Astrocyte of the cerebellum (primary cell): ENCODE measurements around the gene CDC123.
A peak's percentile ranks its signal among the peaks of the same experiment; 100 is the strongest.

Experiments used
- DNase-seq: peaks from one replicate; pipeline ENCODE4 v3.0.0-alpha.2; 2011; ENCODE audit warnings: low read depth
- H3K4me3 ChIP-seq: 2 replicates; pipeline ENCODE4 v1.5.1; 2011; ENCODE audit warnings: mild to moderate bottlenecking, low read depth, low read length, moderate library complexity
- CTCF ChIP-seq: IDR thresholded peaks from 2 replicates; pipeline ENCODE4 v1.5.1; 2012; ENCODE audit warnings: low read length, low read depth, moderate library complexity, mild to moderate bottlenecking; ENCODE audit errors: missing control alignments
- in situ Hi-C: cut with HindIII; loops from 2 replicates; pipeline ENCODE4 v1.10.0; 2017; ENCODE audit warnings: low sequenced_read_pairs

The CDC123 gene

GRCh38 chr10:12251581-12251980 lies 55.6 kb downstream of the CDC123 start:
- no peak overlapping the region for H3K4me3 ChIP-seq
- no peak for TF ChIP-seq CTCF
- in situ Hi-C loops, result no loop called here
- DNase-seq, result no peak

- DNase-seq, result peak; percentile 6
- H3K4me3 ChIP-seq, result no peak overlapping the region
- in situ Hi-C loops, result no loop called here
- TF ChIP-seq CTCF, result peak; percentile 43
Observed at GRCh38 chr10:12252882-12253546, 57.0 kb downstream of the CDC123 start.

- in situ Hi-C loops, result no loop called here
- no peak for TF ChIP-seq CTCF
- H3K4me3 ChIP-seq, result no peak overlapping the region
- no peak for DNase-seq
Observed at GRCh38 chr10:12255048-12255447, 59.1 kb downstream of the CDC123 start.

GRCh38 chr10:12259988-12260387 lies 64.0 kb downstream of the CDC123 start:
- in situ Hi-C loops, result no loop called here
- no peak overlapping the region for H3K4me3 ChIP-seq
- no peak for TF ChIP-seq CTCF
- no peak for DNase-seq

- DNase-seq, result no peak
- no peak for TF ChIP-seq CTCF
- in situ Hi-C loops, result no loop called here
- H3K4me3 ChIP-seq, result no peak overlapping the region
Observed at GRCh38 chr10:12262278-12262981, 66.4 kb downstream of the CDC123 start.

- in situ Hi-C loops, result no loop called here
- DNase-seq, result peak; percentile 27
- peak overlapping the region; percentile 38 for H3K4me3 ChIP-seq
- peak; percentile 81 for TF ChIP-seq CTCF
Observed at GRCh38 chr10:12264204-12264940, 68.4 kb downstream of the CDC123 start.
